Measurements from ENCODE around the gene GPRC5B. TPM values are rescaled to one million over a fixed set of nuclear protein-coding genes. Genes with fewer than 3 reads are reported as not detected.

Gene GPRC5B
- total and polyA plus RNA-seq, 4 donors: 6.8 to 21.2 (median 9.5) TPM

DNA sequence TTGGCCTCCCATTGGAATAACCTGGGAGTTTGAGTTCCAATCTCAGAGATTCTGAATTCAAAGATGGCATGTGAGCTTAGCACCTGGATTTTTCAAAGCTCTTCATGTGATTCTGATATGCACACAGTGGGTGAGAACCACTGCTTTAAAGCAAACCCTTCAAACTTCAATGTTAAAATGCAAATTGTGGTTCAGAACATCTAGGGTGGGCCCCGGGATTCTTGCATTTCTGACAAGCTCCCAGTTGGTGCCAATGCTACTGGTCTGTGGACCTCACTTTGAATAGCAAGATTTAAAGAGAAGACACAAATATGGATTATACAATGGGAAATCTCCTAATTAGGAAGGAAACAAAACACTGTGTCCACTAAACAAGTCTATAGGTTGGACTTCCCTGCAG, 43.8 kb upstream of the GPRC5B start:
- TF ChIP-seq, protein P1, sequence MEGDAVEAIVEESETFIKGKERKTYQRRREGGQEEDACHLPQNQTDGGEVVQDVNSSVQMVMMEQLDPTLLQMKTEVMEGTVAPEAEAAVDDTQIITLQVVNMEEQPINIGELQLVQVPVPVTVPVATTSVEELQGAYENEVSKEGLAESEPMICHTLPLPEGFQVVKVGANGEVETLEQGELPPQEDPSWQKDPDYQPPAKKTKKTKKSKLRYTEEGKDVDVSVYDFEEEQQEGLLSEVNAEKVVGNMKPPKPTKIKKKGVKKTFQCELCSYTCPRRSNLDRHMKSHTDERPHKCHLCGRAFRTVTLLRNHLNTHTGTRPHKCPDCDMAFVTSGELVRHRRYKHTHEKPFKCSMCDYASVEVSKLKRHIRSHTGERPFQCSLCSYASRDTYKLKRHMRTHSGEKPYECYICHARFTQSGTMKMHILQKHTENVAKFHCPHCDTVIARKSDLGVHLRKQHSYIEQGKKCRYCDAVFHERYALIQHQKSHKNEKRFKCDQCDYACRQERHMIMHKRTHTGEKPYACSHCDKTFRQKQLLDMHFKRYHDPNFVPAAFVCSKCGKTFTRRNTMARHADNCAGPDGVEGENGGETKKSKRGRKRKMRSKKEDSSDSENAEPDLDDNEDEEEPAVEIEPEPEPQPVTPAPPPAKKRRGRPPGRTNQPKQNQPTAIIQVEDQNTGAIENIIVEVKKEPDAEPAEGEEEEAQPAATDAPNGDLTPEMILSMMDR (IDR thresholded peaks at IDR 0.05; ENCODE audit: control extremely low read depth, extremely low read depth): no peak
- H3K36me3 ChIP-seq (ENCODE audit: control insufficient read depth in 4 of 4, insufficient read depth in 4 of 4, low read length in 4 of 4): no peaks in the 10 kb centered on the region
- 63 to 70% methylated on average over 1 of the region's 1 CpG for WGBS, 2 donors
- no peak overlapping the region for H3K9ac ChIP-seq (ENCODE audit: insufficient read depth in 1 of 2, low read length in 2 of 2)
- DNase-seq: no peak
- no peak for ATAC-seq (ENCODE audit: insufficient read depth, low FRiP score)
- H3K9me3 ChIP-seq (ENCODE audit: control insufficient read depth in 4 of 4, insufficient read depth in 3 of 4, low read length in 3 of 4): peaks cover 0 to 3% (median 0%) of the 10 kb centered on the region in 4 donors
- no peaks in the 10 kb centered on the region for H3K4me1 ChIP-seq (ENCODE audit: control insufficient read depth in 5 of 5, insufficient read depth in 5 of 5, low read length in 5 of 5)
- no peak overlapping the region for H3K27ac ChIP-seq (ENCODE audit: low read depth in 1 of 2, low read length in 1 of 2)
- no peaks in the 10 kb centered on the region for H3K27me3 ChIP-seq (ENCODE audit: control insufficient read depth in 3 of 3, insufficient read depth in 3 of 3, low read length in 2 of 3)
- H3K4me3 ChIP-seq: no peak overlapping the region

DNA sequence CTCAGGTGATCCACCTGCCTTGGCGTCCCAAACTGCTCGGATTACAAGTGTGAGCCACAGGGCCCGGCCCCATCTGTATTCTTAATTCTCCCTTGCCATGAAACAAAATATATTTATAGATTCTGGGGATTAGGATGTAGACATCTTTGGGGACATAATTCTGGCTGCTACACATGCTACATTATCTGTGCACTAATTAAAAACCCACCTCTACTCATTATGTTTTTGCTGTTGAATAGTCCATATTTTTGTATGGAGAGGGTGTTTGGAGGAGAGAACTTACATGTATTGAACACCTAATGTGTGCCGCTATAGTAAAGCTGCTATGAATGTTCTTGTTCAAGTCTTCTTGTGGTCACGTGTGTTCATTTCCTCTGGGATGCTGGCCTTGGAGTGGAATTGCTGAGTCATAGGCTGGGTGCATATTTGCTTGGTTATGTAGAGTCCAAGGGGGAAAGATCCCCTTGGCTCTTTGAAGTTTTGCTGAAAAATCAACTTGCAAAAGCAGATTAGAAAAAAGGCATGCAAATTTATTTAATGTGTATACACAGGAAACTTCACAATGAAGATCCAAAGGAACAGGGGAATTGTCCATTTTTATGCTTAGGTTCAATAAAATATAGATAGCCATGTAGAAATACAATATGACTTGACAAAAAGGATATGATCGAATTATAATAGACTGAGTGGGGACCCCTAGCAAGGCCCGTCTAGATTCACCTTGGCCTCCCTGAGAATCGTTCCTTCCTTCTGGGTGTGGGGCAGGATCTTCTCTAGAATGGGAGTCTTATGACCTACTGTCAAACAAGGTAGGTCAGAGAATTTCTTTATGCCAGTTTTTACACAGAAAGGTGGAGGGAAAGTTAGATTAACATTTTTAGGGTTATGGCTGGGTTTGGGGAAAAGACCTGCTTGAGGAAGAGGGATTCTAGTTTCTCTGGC, 42.1 kb upstream of the GPRC5B start:
- TF ChIP-seq, protein P1 (IDR thresholded peaks at IDR 0.05; ENCODE audit: control extremely low read depth, extremely low read depth): no peak
- WGBS, 2 donors: 81% methylated on average over 8 of the region's 8 CpGs
- Histone ChIP-seq H3K36me3 (ENCODE audit: control insufficient read depth in 4 of 4, insufficient read depth in 4 of 4, low read length in 4 of 4) (no peaks in the 10 kb centered on the region), H3K27me3 (ENCODE audit: control insufficient read depth in 3 of 3, insufficient read depth in 3 of 3, low read length in 2 of 3) (no peaks in the 10 kb centered on the region), H3K9ac (ENCODE audit: insufficient read depth in 1 of 2, low read length in 2 of 2) (no peak overlapping the region), H3K27ac (ENCODE audit: low read depth in 1 of 2, low read length in 1 of 2) (no peak overlapping the region), H3K4me3 (no peak overlapping the region), H3K4me1 (ENCODE audit: control insufficient read depth in 5 of 5, insufficient read depth in 5 of 5, low read length in 5 of 5) (no peaks in the 10 kb centered on the region), H3K9me3 (ENCODE audit: control insufficient read depth in 4 of 4, insufficient read depth in 3 of 4, low read length in 3 of 4) (peaks cover 0 to 5% (median 0%) of the 10 kb centered on the region in 4 donors)
- no peak for ATAC-seq (ENCODE audit: insufficient read depth, low FRiP score)
- no peak for DNase-seq

DNA sequence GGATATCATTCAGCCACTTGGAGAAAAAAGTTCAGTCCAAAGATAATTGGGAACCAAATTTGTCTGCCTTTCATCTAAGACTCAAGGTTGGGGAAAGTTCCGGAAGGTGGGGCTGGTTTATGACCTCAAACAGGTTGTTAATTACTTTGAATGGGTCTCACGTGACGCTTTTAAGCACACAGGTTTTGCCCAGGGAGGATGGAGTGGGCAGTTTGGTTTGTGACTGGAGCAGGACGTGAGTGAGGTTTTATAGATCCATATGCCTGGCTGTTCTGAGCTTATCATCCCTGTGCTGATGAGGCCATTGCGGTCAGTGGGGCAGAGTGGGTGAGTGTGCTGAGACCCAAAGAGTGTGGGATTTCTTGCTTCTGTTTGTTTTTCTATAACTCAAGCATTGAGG, 38.7 kb upstream of the GPRC5B start:
- no peaks in the 10 kb centered on the region for H3K4me1 ChIP-seq (ENCODE audit: control insufficient read depth in 5 of 5, insufficient read depth in 5 of 5, low read length in 5 of 5)
- H3K36me3 ChIP-seq (ENCODE audit: control insufficient read depth in 4 of 4, insufficient read depth in 4 of 4, low read length in 4 of 4): no peaks in the 10 kb centered on the region
- no peak overlapping the region for H3K4me3 ChIP-seq
- no peaks in the 10 kb centered on the region for H3K27me3 ChIP-seq (ENCODE audit: control insufficient read depth in 3 of 3, insufficient read depth in 3 of 3, low read length in 2 of 3)
- no peak overlapping the region for H3K9ac ChIP-seq (ENCODE audit: insufficient read depth in 1 of 2, low read length in 2 of 2)
- 66 to 71% methylated on average over 5 of the region's 5 CpGs for WGBS, 2 donors
- peaks cover 0 to 2% (median 0%) of the 10 kb centered on the region in 4 donors for H3K9me3 ChIP-seq (ENCODE audit: control insufficient read depth in 4 of 4, insufficient read depth in 3 of 4, low read length in 3 of 4)
- ATAC-seq (ENCODE audit: insufficient read depth, low FRiP score) (no peak), DNase-seq (no peak)
- no peak overlapping the region for H3K27ac ChIP-seq (ENCODE audit: low read depth in 1 of 2, low read length in 1 of 2)
- TF ChIP-seq, protein P1 (IDR thresholded peaks at IDR 0.05; ENCODE audit: control extremely low read depth, extremely low read depth): no peak

Data from lung (tissue), 12 donors.